ENCODE results near the gene P2RX1.
"Not testable (repeated sequence)": the region's sequence is repeated elsewhere in the genome, so short reads cannot be mapped to it uniquely, and the experiment has no call there.

Gene P2RX1

GRCh38 chr17:3857261-3858105, 58.8 kb downstream of the P2RX1 start:
- DNase-seq (ENCODE audit: low spot score) = no peak

DNA sequence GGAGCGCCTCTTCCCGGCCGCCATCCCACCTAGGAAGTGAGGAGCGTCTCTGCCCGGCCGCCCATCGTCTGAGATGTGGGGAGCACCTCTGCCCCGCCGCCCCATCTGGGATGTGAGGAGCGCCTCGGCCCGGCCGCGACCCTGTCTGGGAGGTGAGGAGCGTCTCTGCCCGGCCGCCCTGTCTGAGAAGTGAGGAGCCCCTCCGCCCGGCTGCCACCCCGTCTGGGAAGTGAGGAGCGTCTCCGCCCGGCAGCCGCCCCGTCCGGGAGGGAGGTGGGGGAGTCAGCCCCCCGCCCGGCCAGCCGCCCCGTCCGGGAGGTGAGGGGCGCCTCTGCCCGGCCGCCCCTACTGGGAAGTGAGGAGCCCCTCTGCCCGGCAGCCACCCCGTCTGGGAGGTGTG, 62.1 kb downstream of the P2RX1 start:
- not testable (repeated sequence) for DNase-seq (ENCODE audit: low spot score)

GRCh38 chr17:3852561-3852960, 63.7 kb downstream of the P2RX1 start:
- no peak for DNase-seq (ENCODE audit: low spot score)

- no peak for DNase-seq (ENCODE audit: low spot score)
Observed at GRCh38 chr17:3851461-3852100, 64.7 kb downstream of the P2RX1 start.

GRCh38 chr17:3848229-3848835, 67.9 kb downstream of the P2RX1 start:
- DNase-seq (ENCODE audit: low spot score) = no peak

DNA sequence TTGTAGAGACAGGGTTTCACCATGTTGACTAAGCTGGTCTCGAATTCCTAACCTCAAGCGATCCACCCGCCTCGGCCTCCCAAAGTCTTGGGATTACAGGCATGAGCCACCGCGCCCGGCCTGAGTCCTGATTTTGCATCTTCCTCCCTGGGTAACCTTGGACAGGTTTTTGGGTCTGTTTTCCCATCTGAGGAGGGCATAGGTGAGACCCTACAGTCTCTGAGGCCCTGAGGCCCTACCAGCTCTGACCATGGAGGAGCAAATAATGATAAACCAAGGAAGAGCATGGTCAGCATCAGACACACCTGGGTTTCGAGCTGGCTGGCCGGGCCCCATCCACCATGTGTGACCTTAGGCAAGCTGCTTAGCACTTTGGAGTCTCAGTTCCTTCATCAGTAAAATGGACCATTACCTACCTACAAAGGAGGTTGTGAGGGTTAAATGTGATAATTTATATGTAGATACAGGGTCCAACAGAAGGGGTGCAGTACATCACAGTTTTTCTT, 69.0 kb downstream of the P2RX1 start:
- DNase-seq (ENCODE audit: low spot score) = no peak
